ENCODE measurements around the gene XYLT1. TPM values are rescaled to one million over a fixed set of nuclear protein-coding genes. Genes with fewer than 3 reads are reported as not detected.

The XYLT1 gene
- total and polyA plus RNA-seq, 10 of the 15 experiments (the other 5 are each of a cell fraction or from before 2014, with no cell fraction given) = 0.88 to 14.8 (median 5.8) TPM

DNA sequence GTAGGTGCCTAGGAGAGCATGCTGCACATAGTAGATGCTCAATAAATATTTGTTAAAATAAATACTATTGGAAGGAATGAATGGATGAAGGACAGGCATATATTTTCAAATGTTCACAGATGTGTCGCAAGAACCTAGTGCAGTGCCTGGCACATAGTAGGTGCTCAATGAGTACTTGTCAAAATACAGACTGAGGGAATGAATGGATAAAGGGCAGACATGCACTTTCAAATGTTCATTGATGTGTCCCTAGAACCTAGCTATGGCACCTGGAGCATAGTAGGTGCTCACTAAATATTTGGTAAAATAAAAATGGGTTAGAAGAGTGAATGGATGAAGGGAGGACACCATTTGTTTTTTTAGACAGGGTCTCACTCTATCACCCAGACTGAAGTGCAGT lies 26.1 kb downstream of the XYLT1 start (continued):
- TF ChIP-seq, protein P1, sequence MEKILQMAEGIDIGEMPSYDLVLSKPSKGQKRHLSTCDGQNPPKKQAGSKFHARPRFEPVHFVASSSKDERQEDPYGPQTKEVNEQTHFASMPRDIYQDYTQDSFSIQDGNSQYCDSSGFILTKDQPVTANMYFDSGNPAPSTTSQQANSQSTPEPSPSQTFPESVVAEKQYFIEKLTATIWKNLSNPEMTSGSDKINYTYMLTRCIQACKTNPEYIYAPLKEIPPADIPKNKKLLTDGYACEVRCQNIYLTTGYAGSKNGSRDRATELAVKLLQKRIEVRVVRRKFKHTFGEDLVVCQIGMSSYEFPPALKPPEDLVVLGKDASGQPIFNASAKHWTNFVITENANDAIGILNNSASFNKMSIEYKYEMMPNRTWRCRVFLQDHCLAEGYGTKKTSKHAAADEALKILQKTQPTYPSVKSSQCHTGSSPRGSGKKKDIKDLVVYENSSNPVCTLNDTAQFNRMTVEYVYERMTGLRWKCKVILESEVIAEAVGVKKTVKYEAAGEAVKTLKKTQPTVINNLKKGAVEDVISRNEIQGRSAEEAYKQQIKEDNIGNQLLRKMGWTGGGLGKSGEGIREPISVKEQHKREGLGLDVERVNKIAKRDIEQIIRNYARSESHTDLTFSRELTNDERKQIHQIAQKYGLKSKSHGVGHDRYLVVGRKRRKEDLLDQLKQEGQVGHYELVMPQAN (conservative IDR thresholded peaks at IDR 0.05) = no peak
- no peak for TF ChIP-seq CHD4 (IDR thresholded peaks at IDR 0.05)
- no peak for TF ChIP-seq EP300 (IDR thresholded peaks at IDR 0.05; ENCODE audit: borderline replicate concordance in 1 of 2, control insufficient read depth in 1 of 2, low read depth in 2 of 2, low read length in 2 of 2)
- TF ChIP-seq WRNIP1 (IDR thresholded peaks at IDR 0.05; ENCODE audit: borderline replicate concordance, low read depth, low read length) = no peak
- TF ChIP-seq JUND (IDR thresholded peaks at IDR 0.05; ENCODE audit: low read depth, low read length) = no peak
- TF ChIP-seq, protein P2, sequence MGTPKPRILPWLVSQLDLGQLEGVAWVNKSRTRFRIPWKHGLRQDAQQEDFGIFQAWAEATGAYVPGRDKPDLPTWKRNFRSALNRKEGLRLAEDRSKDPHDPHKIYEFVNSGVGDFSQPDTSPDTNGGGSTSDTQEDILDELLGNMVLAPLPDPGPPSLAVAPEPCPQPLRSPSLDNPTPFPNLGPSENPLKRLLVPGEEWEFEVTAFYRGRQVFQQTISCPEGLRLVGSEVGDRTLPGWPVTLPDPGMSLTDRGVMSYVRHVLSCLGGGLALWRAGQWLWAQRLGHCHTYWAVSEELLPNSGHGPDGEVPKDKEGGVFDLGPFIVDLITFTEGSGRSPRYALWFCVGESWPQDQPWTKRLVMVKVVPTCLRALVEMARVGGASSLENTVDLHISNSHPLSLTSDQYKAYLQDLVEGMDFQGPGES (IDR thresholded peaks at IDR 0.05) = no peak

DNA sequence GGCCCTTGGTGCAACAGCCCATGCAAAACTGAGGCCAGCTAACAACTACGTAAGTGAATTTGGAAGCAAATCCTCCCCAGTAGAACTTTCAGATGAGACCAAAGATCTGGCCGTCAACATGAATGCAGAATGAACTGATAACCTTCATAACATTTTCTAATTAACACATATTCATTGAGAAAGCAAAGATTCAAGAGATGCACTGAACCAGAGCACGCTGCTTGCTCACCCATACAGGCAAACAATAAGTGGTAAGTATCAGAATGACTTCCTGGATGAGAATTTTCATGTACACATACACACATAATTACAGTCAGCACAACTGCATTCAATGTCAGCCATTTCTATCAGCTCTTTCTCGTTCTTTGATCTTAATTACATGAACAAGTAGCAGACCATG lies 30.6 kb downstream of the XYLT1 start:
- Histone ChIP-seq H3K27me3 (replicated peaks in 1 of 2; ENCODE audit: control insufficient read depth in 2 of 2, insufficient read depth in 2 of 2, low read length in 1 of 2) (no peaks in the 10 kb centered on the region), H3K4me3 (no peak overlapping the region), H3K79me2 (ENCODE audit: control insufficient read depth, insufficient read depth, low read length) (no peaks in the 10 kb centered on the region), H3K9me3 (replicated peaks; ENCODE audit: control insufficient read depth, insufficient read depth, low read length) (peaks cover 2% of the 10 kb centered on the region), H3K4me1 (ENCODE audit: control insufficient read depth, insufficient read depth, low read length) (peaks cover 13% of the 10 kb centered on the region), H3K27ac (ENCODE audit: control insufficient read depth, insufficient read depth) (no peak overlapping the region), H3K9ac (ENCODE audit: control insufficient read depth, insufficient read depth, low read length) (no peak overlapping the region), H3K4me2 (ENCODE audit: control insufficient read depth, insufficient read depth) (peak overlapping the region; percentile 35; the same call in 1 of the 2 replicates), H3K36me3 (ENCODE audit: control insufficient read depth in 2 of 2, insufficient read depth in 2 of 2, low read length in 1 of 2) (no peaks in the 10 kb centered on the region; a peak in 2 of 4 replicates), H4K20me1 (ENCODE audit: control insufficient read depth, insufficient read depth) (no peaks in the 10 kb centered on the region), H2AFZ (ENCODE audit: control insufficient read depth, low read depth, low read length) (no peak overlapping the region)
- DNase-seq (ENCODE audit: low read depth, low spot score) = no peak
- under 1% methylated on average over 4 of the region's 4 CpGs for WGBS (ENCODE audit: insufficient coverage, insufficient replicate concordance, low lambda C conversion rate, missing lambda C conversion rate)
- ChIA-PET RAD21 (ENCODE audit: unreplicated experiment) (interaction anchor here (1.5 to 2.7 kb wide), 3 partner anchors 9 to 138 kb away, joined by 5 to 12 read pairs (median 7); no protein-coding TSS in a partner anchor), SMC1A (ENCODE audit: uncharacterized antibody, unreplicated experiment) (interaction anchor here (0.9 to 5.5 kb wide), 10 partner anchors 20 to 179 kb away, joined by 3 to 32 read pairs (median 4); no protein-coding TSS in a partner anchor), POLR2A (interaction anchor here (0.8 to 1.4 kb wide), 4 partner anchors 9 to 21 kb away, joined by 3 to 4 read pairs (median 3); no protein-coding TSS in a partner anchor), CTCF (interaction anchor here (0.6 to 3.3 kb wide), 8 partner anchors 9 to 441 kb away, joined by 3 to 14 read pairs (median 3); no protein-coding TSS in a partner anchor)
- peak; percentile 90 for ATAC-seq
- intact Hi-C loops (cut with micrococcal nuclease; ENCODE audit: unreplicated experiment) (no loop called here), in situ Hi-C loops (cut with MboI) (no loop called here)
- FAIRE-seq = no peak
- TF ChIP-seq SMARCA5 (IDR thresholded peaks at IDR 0.05) (no peak), ATF7 (IDR thresholded peaks at IDR 0.05; ENCODE audit: low read depth) (peak; percentile 9; the same call in 1 of the 2 replicates), PAX8 (IDR thresholded peaks at IDR 0.05) (no peak), ESRRA (IDR thresholded peaks at IDR 0.05; ENCODE audit: low read length) (no peak), YY1 (IDR thresholded peaks at IDR 0.05; ENCODE audit: low read depth, low read length) (0 out of 2 replicates have a peak, but pooled peaks have one; percentile 22), SIX5 (IDR thresholded peaks at IDR 0.05; ENCODE audit: low read depth, low read length, severe bottlenecking) (no peak), IKZF1 (conservative IDR thresholded peaks at IDR 0.05) (peak; percentile 15; the same call in 1 of the 2 replicates), NR2F1 (conservative IDR thresholded peaks at IDR 0.05) (peak; percentile 57), MTA2 (IDR thresholded peaks at IDR 0.05; ENCODE audit: low read depth) (peak; percentile 73), EP300 (IDR thresholded peaks at IDR 0.05; ENCODE audit: borderline replicate concordance in 1 of 2, control insufficient read depth in 1 of 2, low read depth in 2 of 2, low read length in 2 of 2) (peak; percentile 20 to 35; a peak in 1 of 4 replicates), EZH2 (IDR thresholded peaks at IDR 0.05; ENCODE audit: borderline replicate concordance, control insufficient read depth, low read depth, low read length) (no peak), KLF5 (IDR thresholded peaks at IDR 0.05; ENCODE audit: partially characterized antibody) (peak; percentile 28), BCL11A (IDR thresholded peaks at IDR 0.05; ENCODE audit: low read depth, low read length) (no peak)
- TF ChIP-seq, protein P3, sequence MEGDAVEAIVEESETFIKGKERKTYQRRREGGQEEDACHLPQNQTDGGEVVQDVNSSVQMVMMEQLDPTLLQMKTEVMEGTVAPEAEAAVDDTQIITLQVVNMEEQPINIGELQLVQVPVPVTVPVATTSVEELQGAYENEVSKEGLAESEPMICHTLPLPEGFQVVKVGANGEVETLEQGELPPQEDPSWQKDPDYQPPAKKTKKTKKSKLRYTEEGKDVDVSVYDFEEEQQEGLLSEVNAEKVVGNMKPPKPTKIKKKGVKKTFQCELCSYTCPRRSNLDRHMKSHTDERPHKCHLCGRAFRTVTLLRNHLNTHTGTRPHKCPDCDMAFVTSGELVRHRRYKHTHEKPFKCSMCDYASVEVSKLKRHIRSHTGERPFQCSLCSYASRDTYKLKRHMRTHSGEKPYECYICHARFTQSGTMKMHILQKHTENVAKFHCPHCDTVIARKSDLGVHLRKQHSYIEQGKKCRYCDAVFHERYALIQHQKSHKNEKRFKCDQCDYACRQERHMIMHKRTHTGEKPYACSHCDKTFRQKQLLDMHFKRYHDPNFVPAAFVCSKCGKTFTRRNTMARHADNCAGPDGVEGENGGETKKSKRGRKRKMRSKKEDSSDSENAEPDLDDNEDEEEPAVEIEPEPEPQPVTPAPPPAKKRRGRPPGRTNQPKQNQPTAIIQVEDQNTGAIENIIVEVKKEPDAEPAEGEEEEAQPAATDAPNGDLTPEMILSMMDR (IDR thresholded peaks at IDR 0.05 in 2 of 3, conservative IDR thresholded peaks at IDR 0.05 in 1 of 3; ENCODE audit: control insufficient read depth in 2 of 3, extremely low read depth in 1 of 3, insufficient read depth in 1 of 3, low read depth in 3 of 3, low read length in 3 of 3) = no peak
- BruUV-seq (replicated peaks) = no TSS peak

Data from GM12878 (cell line).